ENCODE results near the gene SLCO3A1.
"Not testable (repeated sequence)": the region's sequence is repeated elsewhere in the genome, so short reads cannot be mapped to it uniquely, and the experiment has no call there.

SLCO3A1 gene

DNA sequence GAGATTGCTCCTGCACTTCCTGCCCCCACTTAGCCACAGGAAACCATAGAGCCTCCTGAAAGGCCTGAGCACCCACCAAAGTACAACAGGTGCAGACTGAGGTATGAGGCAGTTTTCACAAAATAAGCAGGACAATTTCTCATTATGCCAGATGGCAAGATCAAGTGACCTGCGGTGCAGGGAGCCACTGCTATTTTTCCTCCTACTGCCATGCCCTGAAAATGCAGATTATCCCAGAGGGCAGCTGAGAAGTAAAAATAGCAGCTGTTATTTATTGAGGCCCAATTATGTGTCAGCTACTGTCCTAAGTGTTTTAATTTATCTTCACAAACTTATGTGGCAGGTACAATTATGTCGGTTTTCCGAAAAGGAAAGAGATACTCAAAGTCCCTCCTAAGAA, 330.6 kb downstream of the SLCO3A1 start:
- no peak overlapping the region for H3K4me3 ChIP-seq (ENCODE audit: low read length)
- no peak overlapping the region for H3K27ac ChIP-seq (ENCODE audit: low read depth, low read length)
- H3K9ac ChIP-seq (ENCODE audit: low read length), result no peak overlapping the region
- no peaks in the 10 kb centered on the region for H3K27me3 ChIP-seq (ENCODE audit: control insufficient read depth, insufficient read depth, low read length)
- no peaks in the 10 kb centered on the region for H3K4me1 ChIP-seq (ENCODE audit: control insufficient read depth, insufficient read depth, low read length)
- H3K36me3 ChIP-seq (ENCODE audit: control insufficient read depth, insufficient read depth, low read length), result no peaks in the 10 kb centered on the region

DNA sequence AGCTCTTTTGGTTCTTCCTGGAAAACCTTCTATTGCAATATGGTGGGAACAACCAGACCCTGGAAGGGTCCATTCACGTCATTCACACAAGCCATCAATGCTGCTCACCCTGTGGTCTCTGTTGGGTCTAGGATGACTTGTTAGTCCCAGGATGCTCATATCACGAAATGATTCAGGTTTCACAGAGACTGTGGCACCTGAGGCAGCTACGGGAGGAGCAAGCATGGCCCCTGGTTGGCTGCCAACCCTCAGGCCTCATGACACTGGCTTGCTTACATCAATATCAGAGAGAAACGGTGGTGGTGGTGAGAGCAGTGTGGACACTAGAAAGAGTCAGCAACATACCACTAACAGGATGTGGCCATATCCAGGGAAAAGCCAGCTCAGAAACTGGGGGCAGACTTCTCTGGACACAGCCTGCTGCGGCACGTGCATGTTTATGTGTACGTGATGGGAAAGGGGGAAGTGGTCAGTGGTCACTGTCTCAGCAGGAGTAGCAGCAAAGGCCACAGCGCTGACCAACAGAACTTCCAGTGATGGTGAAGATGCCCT, 331.2 kb downstream of the SLCO3A1 start:
- no peak overlapping the region for H3K4me3 ChIP-seq (ENCODE audit: low read length)

GRCh38 chr15:92187975-92188374, 334.5 kb downstream of the SLCO3A1 start:
- H3K4me1 ChIP-seq (ENCODE audit: control insufficient read depth, insufficient read depth, low read length), result no peaks in the 10 kb centered on the region
- no peaks in the 10 kb centered on the region for H3K27me3 ChIP-seq (ENCODE audit: control insufficient read depth, insufficient read depth, low read length)
- H3K9ac ChIP-seq (ENCODE audit: low read length), result no peak overlapping the region
- no peak overlapping the region for H3K4me3 ChIP-seq (ENCODE audit: low read length)
- H3K36me3 ChIP-seq (ENCODE audit: control insufficient read depth, insufficient read depth, low read length), result no peaks in the 10 kb centered on the region
- no peak overlapping the region for H3K27ac ChIP-seq (ENCODE audit: low read depth, low read length)

More for the DNA sequence above, 331.2 kb downstream of the SLCO3A1 start:
- no peaks in the 10 kb centered on the region for H3K27me3 ChIP-seq (ENCODE audit: control insufficient read depth, insufficient read depth, low read length)
- no peaks in the 10 kb centered on the region for H3K36me3 ChIP-seq (ENCODE audit: control insufficient read depth, insufficient read depth, low read length)
- no peak overlapping the region for H3K27ac ChIP-seq (ENCODE audit: low read depth, low read length)
- H3K9ac ChIP-seq (ENCODE audit: low read length), result no peak overlapping the region
- no peaks in the 10 kb centered on the region for H3K4me1 ChIP-seq (ENCODE audit: control insufficient read depth, insufficient read depth, low read length)

DNA sequence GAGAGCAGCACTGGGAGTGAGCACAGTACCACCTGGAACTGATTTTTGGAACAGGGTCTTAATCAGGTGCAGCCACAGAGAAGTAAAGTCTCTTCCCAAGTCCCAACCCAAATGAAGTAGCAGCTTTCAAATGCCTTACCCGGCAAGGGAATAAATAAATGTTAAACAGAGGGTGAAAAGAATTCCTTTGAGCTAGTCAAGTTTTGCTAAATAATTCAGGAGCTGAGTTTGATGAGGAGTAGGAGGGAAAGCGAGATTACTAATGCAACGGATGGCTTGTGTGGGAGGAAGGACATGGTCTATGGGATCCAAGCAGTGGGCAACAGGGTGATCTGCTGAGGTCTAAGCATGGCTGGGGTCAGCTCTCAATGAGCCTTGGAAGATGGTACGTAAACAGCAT, 335.7 kb downstream of the SLCO3A1 start:
- H3K4me3 ChIP-seq (ENCODE audit: low read length), result no peak overlapping the region
- no peak overlapping the region for H3K27ac ChIP-seq (ENCODE audit: low read depth, low read length)
- H3K9ac ChIP-seq (ENCODE audit: low read length), result no peak overlapping the region
- H3K4me1 ChIP-seq (ENCODE audit: control insufficient read depth, insufficient read depth, low read length), result no peaks in the 10 kb centered on the region
- H3K36me3 ChIP-seq (ENCODE audit: control insufficient read depth, insufficient read depth, low read length), result no peaks in the 10 kb centered on the region
- no peaks in the 10 kb centered on the region for H3K27me3 ChIP-seq (ENCODE audit: control insufficient read depth, insufficient read depth, low read length)

DNA sequence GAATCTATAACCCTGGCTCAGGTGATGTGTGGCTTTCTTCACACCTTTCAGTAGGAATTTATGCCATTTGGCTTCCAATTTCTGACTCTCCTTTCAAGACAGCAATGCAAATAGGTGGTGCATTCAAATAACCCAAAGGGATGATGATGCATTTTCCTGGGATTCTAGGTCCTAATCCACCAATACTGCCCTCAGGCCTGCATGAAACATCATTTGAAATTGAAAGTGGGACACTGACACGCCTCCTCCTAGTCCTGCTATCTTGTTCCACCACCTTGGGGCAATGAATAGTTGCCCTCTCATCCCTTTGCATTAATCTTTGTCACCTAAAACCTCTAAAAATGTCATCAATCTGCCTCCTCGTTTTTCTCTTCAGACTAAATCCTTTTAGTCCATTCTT, 341.7 kb downstream of the SLCO3A1 start:
- H3K4me1 ChIP-seq (ENCODE audit: control insufficient read depth, insufficient read depth, low read length), result no peaks in the 10 kb centered on the region
- H3K27ac ChIP-seq (ENCODE audit: low read depth, low read length), result no peak overlapping the region
- H3K4me3 ChIP-seq (ENCODE audit: low read length), result no peak overlapping the region
- H3K9ac ChIP-seq (ENCODE audit: low read length), result no peak overlapping the region
- no peaks in the 10 kb centered on the region for H3K27me3 ChIP-seq (ENCODE audit: control insufficient read depth, insufficient read depth, low read length)
- no peaks in the 10 kb centered on the region for H3K36me3 ChIP-seq (ENCODE audit: control insufficient read depth, insufficient read depth, low read length)

GRCh38 chr15:92196342-92196741, 342.8 kb downstream of the SLCO3A1 start:
- no peaks in the 10 kb centered on the region for H3K36me3 ChIP-seq (ENCODE audit: control insufficient read depth, insufficient read depth, low read length)
- no peaks in the 10 kb centered on the region for H3K27me3 ChIP-seq (ENCODE audit: control insufficient read depth, insufficient read depth, low read length)
- no peaks in the 10 kb centered on the region for H3K4me1 ChIP-seq (ENCODE audit: control insufficient read depth, insufficient read depth, low read length)
- no peak overlapping the region for H3K9ac ChIP-seq (ENCODE audit: low read length)
- H3K27ac ChIP-seq (ENCODE audit: low read depth, low read length), result no peak overlapping the region
- H3K4me3 ChIP-seq (ENCODE audit: low read length), result no peak overlapping the region

GRCh38 chr15:92197746-92198145, 344.2 kb downstream of the SLCO3A1 start:
- Histone ChIP-seq H3K27ac (ENCODE audit: low read depth, low read length) (no peak overlapping the region), H3K36me3 (ENCODE audit: control insufficient read depth, insufficient read depth, low read length) (no peaks in the 10 kb centered on the region), H3K9ac (ENCODE audit: low read length) (no peak overlapping the region), H3K27me3 (ENCODE audit: control insufficient read depth, insufficient read depth, low read length) (no peaks in the 10 kb centered on the region), H3K4me3 (ENCODE audit: low read length) (no peak overlapping the region), H3K4me1 (ENCODE audit: control insufficient read depth, insufficient read depth, low read length) (no peaks in the 10 kb centered on the region)

GRCh38 chr15:92200891-92201290, 347.4 kb downstream of the SLCO3A1 start:
- no peak overlapping the region for H3K27ac ChIP-seq (ENCODE audit: low read depth, low read length)
- no peaks in the 10 kb centered on the region for H3K36me3 ChIP-seq (ENCODE audit: control insufficient read depth, insufficient read depth, low read length)
- no peaks in the 10 kb centered on the region for H3K27me3 ChIP-seq (ENCODE audit: control insufficient read depth, insufficient read depth, low read length)
- H3K4me1 ChIP-seq (ENCODE audit: control insufficient read depth, insufficient read depth, low read length), result no peaks in the 10 kb centered on the region
- H3K9ac ChIP-seq (ENCODE audit: low read length), result no peak overlapping the region
- no peak overlapping the region for H3K4me3 ChIP-seq (ENCODE audit: low read length)

GRCh38 chr15:92205255-92205739, 351.8 kb downstream of the SLCO3A1 start:
- H3K27ac ChIP-seq (ENCODE audit: low read depth, low read length), result no peak overlapping the region
- H3K4me1 ChIP-seq (ENCODE audit: control insufficient read depth, insufficient read depth, low read length), result no peaks in the 10 kb centered on the region
- no peak overlapping the region for H3K9ac ChIP-seq (ENCODE audit: low read length)

DNA sequence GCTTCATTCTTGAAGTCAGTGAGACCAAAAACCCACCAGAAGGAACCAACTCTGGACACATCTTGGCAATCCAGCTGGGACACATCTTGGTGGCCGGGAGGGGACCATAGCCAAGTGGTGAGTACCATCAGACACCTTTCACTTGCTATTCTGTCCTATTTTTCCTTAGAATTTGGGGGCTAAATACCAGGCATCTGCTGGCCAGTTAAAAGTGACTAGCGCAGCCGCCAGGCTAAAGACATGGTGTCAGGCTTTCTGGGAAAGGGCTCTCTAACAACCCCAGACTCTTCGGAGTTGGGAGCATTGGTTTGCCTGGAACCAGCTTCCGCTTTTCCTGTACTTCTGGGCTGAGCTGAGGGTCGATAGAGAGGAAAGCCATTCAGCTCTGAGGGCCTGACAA, 354.1 kb downstream of the SLCO3A1 start:
- H3K27me3 ChIP-seq (ENCODE audit: control insufficient read depth, insufficient read depth, low read length); H3K4me1 ChIP-seq (ENCODE audit: control insufficient read depth, insufficient read depth, low read length); H3K9ac ChIP-seq (ENCODE audit: low read length); H3K27ac ChIP-seq (ENCODE audit: low read depth, low read length); H3K4me3 ChIP-seq (ENCODE audit: low read length); H3K36me3 ChIP-seq (ENCODE audit: control insufficient read depth, insufficient read depth, low read length): not testable (repeated sequence)

More at GRCh38 chr15:92205255-92205739, 351.8 kb downstream of the SLCO3A1 start:
- no peaks in the 10 kb centered on the region for H3K27me3 ChIP-seq (ENCODE audit: control insufficient read depth, insufficient read depth, low read length)
- H3K36me3 ChIP-seq (ENCODE audit: control insufficient read depth, insufficient read depth, low read length), result no peaks in the 10 kb centered on the region
- no peak overlapping the region for H3K4me3 ChIP-seq (ENCODE audit: low read length)

All from rectal smooth muscle tissue (tissue), 1 donor.